ENCODE measurements around the gene OR5C1.

The OR5C1 gene

DNA sequence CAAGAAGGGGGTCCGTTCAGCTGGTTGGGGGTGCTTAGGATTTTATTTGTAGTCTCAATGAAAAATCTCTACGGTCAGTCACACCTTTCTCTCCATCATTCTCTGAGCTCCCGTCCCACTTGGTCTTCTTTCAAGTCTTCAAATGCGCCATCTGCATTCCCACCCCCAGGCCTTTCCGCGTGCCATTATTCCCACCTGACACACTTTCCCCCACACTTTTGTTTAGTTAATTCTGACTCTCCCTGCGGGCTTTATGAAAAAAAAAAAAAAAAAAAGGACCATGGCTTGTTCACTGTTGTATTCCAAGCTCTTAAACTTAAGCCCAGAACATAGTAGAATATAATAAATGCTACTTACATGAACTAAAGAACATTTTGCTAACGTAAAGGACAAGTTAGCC, 11.7 kb upstream of the OR5C1 start:
- H3K9me3 ChIP-seq (ENCODE audit: control insufficient read depth, insufficient read depth, low read depth, low read length) = no peaks in the 10 kb centered on the region
- ChIA-PET CTCF (interaction anchor here (0.6 to 2.0 kb wide), 3 partner anchors 33 to 619 kb away, joined by 3 to 7 read pairs (median 4); no protein-coding TSS in a partner anchor), POLR2A (interaction anchor here (0.7 kb wide), 1 partner anchor 36 kb away, joined by 3 read pairs; no protein-coding TSS in a partner anchor)
- H3K4me1 ChIP-seq (ENCODE audit: control insufficient read depth, insufficient read depth, low read length) = no peaks in the 10 kb centered on the region
- H3K36me3 ChIP-seq (ENCODE audit: control insufficient read depth in 2 of 2, insufficient read depth in 1 of 2, low read length in 2 of 2) = no peaks in the 10 kb centered on the region
- TF ChIP-seq, protein P1, sequence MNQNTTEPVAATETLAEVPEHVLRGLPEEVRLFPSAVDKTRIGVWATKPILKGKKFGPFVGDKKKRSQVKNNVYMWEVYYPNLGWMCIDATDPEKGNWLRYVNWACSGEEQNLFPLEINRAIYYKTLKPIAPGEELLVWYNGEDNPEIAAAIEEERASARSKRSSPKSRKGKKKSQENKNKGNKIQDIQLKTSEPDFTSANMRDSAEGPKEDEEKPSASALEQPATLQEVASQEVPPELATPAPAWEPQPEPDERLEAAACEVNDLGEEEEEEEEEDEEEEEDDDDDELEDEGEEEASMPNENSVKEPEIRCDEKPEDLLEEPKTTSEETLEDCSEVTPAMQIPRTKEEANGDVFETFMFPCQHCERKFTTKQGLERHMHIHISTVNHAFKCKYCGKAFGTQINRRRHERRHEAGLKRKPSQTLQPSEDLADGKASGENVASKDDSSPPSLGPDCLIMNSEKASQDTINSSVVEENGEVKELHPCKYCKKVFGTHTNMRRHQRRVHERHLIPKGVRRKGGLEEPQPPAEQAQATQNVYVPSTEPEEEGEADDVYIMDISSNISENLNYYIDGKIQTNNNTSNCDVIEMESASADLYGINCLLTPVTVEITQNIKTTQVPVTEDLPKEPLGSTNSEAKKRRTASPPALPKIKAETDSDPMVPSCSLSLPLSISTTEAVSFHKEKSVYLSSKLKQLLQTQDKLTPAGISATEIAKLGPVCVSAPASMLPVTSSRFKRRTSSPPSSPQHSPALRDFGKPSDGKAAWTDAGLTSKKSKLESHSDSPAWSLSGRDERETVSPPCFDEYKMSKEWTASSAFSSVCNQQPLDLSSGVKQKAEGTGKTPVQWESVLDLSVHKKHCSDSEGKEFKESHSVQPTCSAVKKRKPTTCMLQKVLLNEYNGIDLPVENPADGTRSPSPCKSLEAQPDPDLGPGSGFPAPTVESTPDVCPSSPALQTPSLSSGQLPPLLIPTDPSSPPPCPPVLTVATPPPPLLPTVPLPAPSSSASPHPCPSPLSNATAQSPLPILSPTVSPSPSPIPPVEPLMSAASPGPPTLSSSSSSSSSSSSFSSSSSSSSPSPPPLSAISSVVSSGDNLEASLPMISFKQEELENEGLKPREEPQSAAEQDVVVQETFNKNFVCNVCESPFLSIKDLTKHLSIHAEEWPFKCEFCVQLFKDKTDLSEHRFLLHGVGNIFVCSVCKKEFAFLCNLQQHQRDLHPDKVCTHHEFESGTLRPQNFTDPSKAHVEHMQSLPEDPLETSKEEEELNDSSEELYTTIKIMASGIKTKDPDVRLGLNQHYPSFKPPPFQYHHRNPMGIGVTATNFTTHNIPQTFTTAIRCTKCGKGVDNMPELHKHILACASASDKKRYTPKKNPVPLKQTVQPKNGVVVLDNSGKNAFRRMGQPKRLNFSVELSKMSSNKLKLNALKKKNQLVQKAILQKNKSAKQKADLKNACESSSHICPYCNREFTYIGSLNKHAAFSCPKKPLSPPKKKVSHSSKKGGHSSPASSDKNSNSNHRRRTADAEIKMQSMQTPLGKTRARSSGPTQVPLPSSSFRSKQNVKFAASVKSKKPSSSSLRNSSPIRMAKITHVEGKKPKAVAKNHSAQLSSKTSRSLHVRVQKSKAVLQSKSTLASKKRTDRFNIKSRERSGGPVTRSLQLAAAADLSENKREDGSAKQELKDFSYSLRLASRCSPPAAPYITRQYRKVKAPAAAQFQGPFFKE (tag by site-specific recombination; IDR thresholded peaks at IDR 0.05; ENCODE audit: borderline replicate concordance) = no peak
- TF ChIP-seq IKZF3 (tag by site-specific recombination; IDR thresholded peaks at IDR 0.05) (no peak), ZNF621 (tag by site-specific recombination; IDR thresholded peaks at IDR 0.05) (no peak), REPIN1 (tag by site-specific recombination; IDR thresholded peaks at IDR 0.05; ENCODE audit: low read depth) (no peak), ZSCAN23 (tag by site-specific recombination; IDR thresholded peaks at IDR 0.05) (no peak)
- TF ChIP-seq, protein P2, sequence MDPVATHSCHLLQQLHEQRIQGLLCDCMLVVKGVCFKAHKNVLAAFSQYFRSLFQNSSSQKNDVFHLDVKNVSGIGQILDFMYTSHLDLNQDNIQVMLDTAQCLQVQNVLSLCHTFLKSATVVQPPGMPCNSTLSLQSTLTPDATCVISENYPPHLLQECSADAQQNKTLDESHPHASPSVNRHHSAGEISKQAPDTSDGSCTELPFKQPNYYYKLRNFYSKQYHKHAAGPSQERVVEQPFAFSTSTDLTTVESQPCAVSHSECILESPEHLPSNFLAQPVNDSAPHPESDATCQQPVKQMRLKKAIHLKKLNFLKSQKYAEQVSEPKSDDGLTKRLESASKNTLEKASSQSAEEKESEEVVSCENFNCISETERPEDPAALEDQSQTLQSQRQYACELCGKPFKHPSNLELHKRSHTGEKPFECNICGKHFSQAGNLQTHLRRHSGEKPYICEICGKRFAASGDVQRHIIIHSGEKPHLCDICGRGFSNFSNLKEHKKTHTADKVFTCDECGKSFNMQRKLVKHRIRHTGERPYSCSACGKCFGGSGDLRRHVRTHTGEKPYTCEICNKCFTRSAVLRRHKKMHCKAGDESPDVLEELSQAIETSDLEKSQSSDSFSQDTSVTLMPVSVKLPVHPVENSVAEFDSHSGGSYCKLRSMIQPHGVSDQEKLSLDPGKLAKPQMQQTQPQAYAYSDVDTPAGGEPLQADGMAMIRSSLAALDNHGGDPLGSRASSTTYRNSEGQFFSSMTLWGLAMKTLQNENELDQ (tag by site-specific recombination; IDR thresholded peaks at IDR 0.05; ENCODE audit: low read depth) = no peak
- TF ChIP-seq, protein P3, sequence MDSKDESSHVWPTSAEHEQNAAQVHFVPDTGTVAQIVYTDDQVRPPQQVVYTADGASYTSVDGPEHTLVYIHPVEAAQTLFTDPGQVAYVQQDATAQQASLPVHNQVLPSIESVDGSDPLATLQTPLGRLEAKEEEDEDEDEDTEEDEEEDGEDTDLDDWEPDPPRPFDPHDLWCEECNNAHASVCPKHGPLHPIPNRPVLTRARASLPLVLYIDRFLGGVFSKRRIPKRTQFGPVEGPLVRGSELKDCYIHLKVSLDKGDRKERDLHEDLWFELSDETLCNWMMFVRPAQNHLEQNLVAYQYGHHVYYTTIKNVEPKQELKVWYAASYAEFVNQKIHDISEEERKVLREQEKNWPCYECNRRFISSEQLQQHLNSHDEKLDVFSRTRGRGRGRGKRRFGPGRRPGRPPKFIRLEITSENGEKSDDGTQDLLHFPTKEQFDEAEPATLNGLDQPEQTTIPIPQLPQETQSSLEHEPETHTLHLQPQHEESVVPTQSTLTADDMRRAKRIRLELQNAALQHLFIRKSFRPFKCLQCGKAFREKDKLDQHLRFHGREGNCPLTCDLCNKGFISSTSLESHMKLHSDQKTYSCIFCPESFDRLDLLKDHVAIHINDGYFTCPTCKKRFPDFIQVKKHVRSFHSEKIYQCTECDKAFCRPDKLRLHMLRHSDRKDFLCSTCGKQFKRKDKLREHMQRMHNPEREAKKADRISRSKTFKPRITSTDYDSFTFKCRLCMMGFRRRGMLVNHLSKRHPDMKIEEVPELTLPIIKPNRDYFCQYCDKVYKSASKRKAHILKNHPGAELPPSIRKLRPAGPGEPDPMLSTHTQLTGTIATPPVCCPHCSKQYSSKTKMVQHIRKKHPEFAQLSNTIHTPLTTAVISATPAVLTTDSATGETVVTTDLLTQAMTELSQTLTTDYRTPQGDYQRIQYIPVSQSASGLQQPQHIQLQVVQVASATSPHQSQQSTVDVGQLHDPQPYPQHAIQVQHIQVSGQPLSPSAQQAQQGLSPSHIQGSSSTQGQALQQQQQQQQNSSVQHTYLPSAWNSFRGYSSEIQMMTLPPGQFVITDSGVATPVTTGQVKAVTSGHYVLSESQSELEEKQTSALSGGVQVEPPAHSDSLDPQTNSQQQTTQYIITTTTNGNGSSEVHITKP (tag by site-specific recombination; IDR thresholded peaks at IDR 0.05) = no peak
- no peak overlapping the region for H3K27ac ChIP-seq (ENCODE audit: extremely low read depth, low read depth, low read length)
- no peak overlapping the region for H3K4me3 ChIP-seq (ENCODE audit: low read depth, low read length)

DNA sequence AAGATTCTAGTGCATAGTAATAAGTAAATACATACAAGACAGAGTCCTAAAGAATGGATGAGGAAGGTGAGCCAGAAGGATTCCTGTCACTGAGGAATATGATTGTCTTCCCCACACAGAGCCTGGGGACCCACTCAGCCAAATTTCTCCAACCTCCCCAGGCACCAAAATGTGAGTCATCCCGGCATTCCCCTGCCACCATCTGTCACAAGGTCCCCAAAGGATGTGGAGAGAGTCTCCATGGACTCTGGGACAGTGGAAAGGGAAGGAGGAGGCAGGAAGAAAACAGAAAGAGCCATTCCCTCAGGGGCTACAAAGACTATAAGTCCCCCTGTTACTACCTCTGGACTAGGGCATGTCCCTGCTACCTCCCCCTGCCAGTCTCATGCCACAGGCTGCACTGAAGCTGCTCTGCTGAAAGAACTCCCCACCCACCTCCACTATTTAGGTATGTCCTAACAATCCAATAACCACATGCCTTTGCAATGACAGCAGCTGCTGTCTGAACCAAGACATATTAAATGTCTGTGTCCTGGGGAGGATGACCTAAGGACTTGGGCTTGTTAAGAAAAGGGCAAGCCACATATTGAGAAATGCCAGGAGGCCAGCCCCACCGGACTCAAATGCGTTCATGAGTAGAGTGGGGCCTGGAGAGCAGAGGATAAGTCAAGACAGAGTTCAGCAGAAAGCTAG, 10.7 kb upstream of the OR5C1 start:
- Histone ChIP-seq H3K27ac (ENCODE audit: extremely low read depth, low read depth, low read length) (no peak overlapping the region), H3K4me1 (ENCODE audit: control insufficient read depth, insufficient read depth, low read length) (no peaks in the 10 kb centered on the region), H3K9me3 (ENCODE audit: control insufficient read depth, insufficient read depth, low read depth, low read length) (no peaks in the 10 kb centered on the region), H3K4me3 (ENCODE audit: low read depth, low read length) (no peak overlapping the region), H3K36me3 (ENCODE audit: control insufficient read depth in 2 of 2, insufficient read depth in 1 of 2, low read length in 2 of 2) (no peaks in the 10 kb centered on the region)
- TF ChIP-seq, protein P3 (tag by site-specific recombination; IDR thresholded peaks at IDR 0.05) = peak; percentile 76
- TF ChIP-seq ZNF510 (tag by site-specific recombination; IDR thresholded peaks at IDR 0.05; ENCODE audit: insufficient replicate concordance) = no peak
- POLR2A ChIA-PET = no interaction called here
- CTCF ChIA-PET = interaction anchor here (1.0 to 2.0 kb wide), 3 partner anchors 30 to 679 kb away, joined by 4 to 7 read pairs (median 5); no protein-coding TSS in a partner anchor
